Naive thymus-derived CD4-positive, alpha-beta T cell (primary cell): ENCODE data around the gene KIF26B. TPM values are rescaled to one million over a fixed set of nuclear protein-coding genes. Genes with fewer than 3 reads are reported as not detected.

ENCODE experiments used
- ATAC-seq: fragments of 150-1000 bp; cut with Tn5 transposase; 2 replicates; pipeline ENCODE4 v1.10.0; 2021; ENCODE audit warnings: mild to moderate bottlenecking, moderate library complexity
- CTCF ChIA-PET: fragments of 350-600 bp; sonication (Branson Sonifier 250); formaldehyde crosslinking; loops from one replicate; lab custom pipeline; 2021; ENCODE audit warnings: antibody characterized with exemption; lab: Charles Lee
- POLR2A ChIA-PET: fragments of 350-600 bp; sonication (Branson Sonifier 250); formaldehyde crosslinking; loops from one replicate; lab custom pipeline; 2021; ENCODE audit warnings: antibody characterized with exemption, inconsistent platforms; lab: Charles Lee
- DNase-seq, 9 donors: peaks; one replicate each; pipeline versions ENCODE4 v3.0.0 to v3.0.0-alpha.2; 2020 to 2022; ENCODE audit warnings: mixed read lengths in 1 of 9
- H3K27ac ChIP-seq: one replicate; pipeline ENCODE4 v1.7.0; 2013; ENCODE audit warnings: mild to moderate bottlenecking, low read depth, low read length, moderate library complexity
- H3K27me3 ChIP-seq, 2 donors: one replicate each; pipeline ENCODE4 v1.7.0; 2013; ENCODE audit warnings: low read length in 2 of 2, mild to moderate bottlenecking in 2 of 2, moderate library complexity in 2 of 2; ENCODE audit not compliant: control insufficient read depth in 2 of 2, insufficient read depth in 2 of 2
- H3K36me3 ChIP-seq, 3 experiments: 1 replicate in 2 of 3; 2 replicates in 1 of 3; pipeline ENCODE4 v1.7.0; 2013; ENCODE audit warnings: low read length in 3 of 3, mild to moderate bottlenecking in 3 of 3, moderate library complexity in 1 of 3; ENCODE audit not compliant: insufficient read depth in 3 of 3, control insufficient read depth in 2 of 3
- H3K4me1 ChIP-seq, 2 donors: one replicate each; pipeline ENCODE4 v1.7.0; 2013; ENCODE audit warnings: low read length in 2 of 2, mild to moderate bottlenecking in 2 of 2, moderate library complexity in 1 of 2; ENCODE audit not compliant: control insufficient read depth in 2 of 2, insufficient read depth in 2 of 2
- H3K4me3 ChIP-seq: 2 replicates; pipeline ENCODE4 v1.7.0; 2013; ENCODE audit warnings: mild to moderate bottlenecking, low read length
- H3K9me3 ChIP-seq, 3 experiments: 1 replicate in 2 of 3; 2 replicates in 1 of 3; pipeline ENCODE4 v1.7.0; 2013; ENCODE audit warnings: low read length in 3 of 3; ENCODE audit not compliant: control insufficient read depth in 2 of 3
- H3K27ac Mint-ChIP-seq, 9 donors: one replicate each; pipeline ENCODE4 v1.8.0; 2020 to 2022; ENCODE audit warnings: mixed read lengths in 9 of 9, mild to moderate bottlenecking in 8 of 9, moderate library complexity in 5 of 9, inconsistent platforms in 2 of 9
- H3K27me3 Mint-ChIP-seq, 5 donors: one replicate each; pipeline ENCODE4 v1.8.0; 2021 to 2022; ENCODE audit warnings: mixed read lengths in 5 of 5, mild to moderate bottlenecking in 1 of 5
- H3K36me3 Mint-ChIP-seq, 5 donors: one replicate each; pipeline ENCODE4 v1.8.0; 2020 to 2022; ENCODE audit warnings: mixed read lengths in 5 of 5, mild to moderate bottlenecking in 3 of 5, inconsistent platforms in 1 of 5
- H3K4me1 Mint-ChIP-seq, 7 donors: one replicate each; pipeline ENCODE4 v1.8.0; 2020 to 2022; ENCODE audit warnings: mixed read lengths in 7 of 7, mild to moderate bottlenecking in 3 of 7, inconsistent platforms in 1 of 7
- H3K4me3 Mint-ChIP-seq, 10 donors: one replicate each; pipeline ENCODE4 v1.8.0; 2020 to 2022; ENCODE audit warnings: mild to moderate bottlenecking in 10 of 10, mixed read lengths in 10 of 10, moderate library complexity in 6 of 10, inconsistent platforms in 2 of 10
- H3K9me3 Mint-ChIP-seq, 11 donors: one replicate each; pipeline ENCODE4 v1.8.0; 2020 to 2022; ENCODE audit warnings: mixed read lengths in 11 of 11, mild to moderate bottlenecking in 4 of 11, inconsistent platforms in 1 of 11, moderate library complexity in 1 of 11
- intact Hi-C, 2 donors: fragments of 100-400 bp; cut with micrococcal nuclease; formaldehyde crosslinking; loops; one replicate each; pipeline ENCODE4 v1.15.1; 2023
- polyA plus RNA-seq, 2 donors: library from polyadenylated mRNA; unstranded; fragments of 300-500 nt; fragmentation: Illumina TruSeq; gene quantifications; one replicate each; pipeline ENCODE4 v1.2.3, GENCODE V29; 2021
- total RNA-seq, 6 experiments: library from RNA in 5 of 6; stranded (reverse) in 5 of 6; gene quantifications; 1 replicate in 5 of 6; 2 replicates in 1 of 6; pipeline ENCODE4 v1.2.3 and lab custom pipeline; 2021 to 2026

Gene KIF26B
- total and polyA plus RNA-seq, 7 experiments from 2014 or later, result 0.06 to 0.24 (median 0.21) TPM; not detected in 4

- no peak for ATAC-seq
- DNase-seq, result no peak
- Mint-ChIP-seq H3K36me3 (no peaks in the 10 kb centered on the region), H3K4me3 (no peak overlapping the region), H3K9me3 (peaks cover 0 to 7% (median 0%) of the 10 kb centered on the region in 11 donors), H3K27me3 (peaks cover 0 to 9% (median 4%) of the 10 kb centered on the region in 5 donors), H3K27ac (no peak overlapping the region), H3K4me1 (peaks cover 0 to 1% (median 0%) of the 10 kb centered on the region in 7 donors)
- Histone ChIP-seq H3K27ac (no peak overlapping the region), H3K4me3 (no peak overlapping the region), H3K27me3 (no peaks in the 10 kb centered on the region), H3K9me3 (no peaks in the 10 kb centered on the region), H3K36me3 (no peaks in the 10 kb centered on the region), H3K4me1 (no peaks in the 10 kb centered on the region)
- CTCF ChIA-PET, result no interaction called here
- POLR2A ChIA-PET, result no interaction called here
- intact Hi-C loops, result no loop called here
Observed at GRCh38 chr1:245685111-245685810, 530.5 kb downstream of the KIF26B start.

DNA sequence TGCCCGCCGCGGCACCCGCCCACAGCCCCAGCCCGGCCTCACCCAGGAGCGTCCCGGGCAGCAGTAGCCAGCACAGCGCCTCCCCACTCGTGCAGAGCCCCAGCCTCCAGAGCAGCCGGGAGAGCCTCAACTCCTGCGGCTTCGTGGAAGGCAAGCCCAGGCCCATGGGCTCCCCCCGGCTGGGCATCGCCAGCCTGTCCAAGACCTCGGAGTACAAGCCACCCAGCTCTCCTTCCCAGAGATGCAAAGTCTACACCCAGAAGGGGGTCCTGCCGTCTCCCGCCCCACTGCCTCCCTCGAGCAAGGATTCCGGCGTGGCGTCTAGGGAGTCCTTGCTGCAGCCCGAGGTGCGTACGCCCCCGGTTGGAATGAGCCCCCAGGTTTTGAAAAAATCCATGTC is 531.2 kb downstream of the KIF26B start:
- Histone ChIP-seq H3K36me3 (no peaks in the 10 kb centered on the region), H3K4me1 (no peaks in the 10 kb centered on the region), H3K9me3 (no peaks in the 10 kb centered on the region), H3K27me3 (no peaks in the 10 kb centered on the region), H3K4me3 (no peak overlapping the region), H3K27ac (no peak overlapping the region)
- H3K9me3 Mint-ChIP-seq, result peaks cover 0 to 7% (median 0%) of the 10 kb centered on the region in 11 donors
- intact Hi-C loops, result no loop called here
- peaks cover 0 to 1% (median 0%) of the 10 kb centered on the region in 7 donors for H3K4me1 Mint-ChIP-seq
- CTCF ChIA-PET, result no interaction called here
- H3K36me3 Mint-ChIP-seq, result no peaks in the 10 kb centered on the region
- H3K27ac Mint-ChIP-seq, result no peak overlapping the region
- DNase-seq, result no peak
- no peak overlapping the region for H3K4me3 Mint-ChIP-seq
- POLR2A ChIA-PET, result no interaction called here
- no peak for ATAC-seq
- peaks cover 0 to 11% (median 4%) of the 10 kb centered on the region in 5 donors for H3K27me3 Mint-ChIP-seq

- CTCF ChIA-PET, result no interaction called here
- H3K27me3 ChIP-seq, result no peaks in the 10 kb centered on the region
- peaks cover 0 to 11% (median 4%) of the 10 kb centered on the region in 5 donors for H3K27me3 Mint-ChIP-seq
- H3K27ac ChIP-seq, result no peak overlapping the region
- peaks cover 0 to 7% (median 0%) of the 10 kb centered on the region in 11 donors for H3K9me3 Mint-ChIP-seq
- no peaks in the 10 kb centered on the region for H3K36me3 Mint-ChIP-seq
- ATAC-seq, result no peak
- no peaks in the 10 kb centered on the region for H3K4me1 ChIP-seq
- no peak for DNase-seq
- POLR2A ChIA-PET, result no interaction called here
- H3K4me3 Mint-ChIP-seq, result no peak overlapping the region
- no peaks in the 10 kb centered on the region for H3K36me3 ChIP-seq
- no peak overlapping the region for H3K27ac Mint-ChIP-seq
- peaks cover 0 to 1% (median 0%) of the 10 kb centered on the region in 7 donors for H3K4me1 Mint-ChIP-seq
- intact Hi-C loops, result no loop called here
- H3K4me3 ChIP-seq, result no peak overlapping the region
- no peaks in the 10 kb centered on the region for H3K9me3 ChIP-seq
Observed at GRCh38 chr1:245686446-245687030, 531.8 kb downstream of the KIF26B start.

DNA sequence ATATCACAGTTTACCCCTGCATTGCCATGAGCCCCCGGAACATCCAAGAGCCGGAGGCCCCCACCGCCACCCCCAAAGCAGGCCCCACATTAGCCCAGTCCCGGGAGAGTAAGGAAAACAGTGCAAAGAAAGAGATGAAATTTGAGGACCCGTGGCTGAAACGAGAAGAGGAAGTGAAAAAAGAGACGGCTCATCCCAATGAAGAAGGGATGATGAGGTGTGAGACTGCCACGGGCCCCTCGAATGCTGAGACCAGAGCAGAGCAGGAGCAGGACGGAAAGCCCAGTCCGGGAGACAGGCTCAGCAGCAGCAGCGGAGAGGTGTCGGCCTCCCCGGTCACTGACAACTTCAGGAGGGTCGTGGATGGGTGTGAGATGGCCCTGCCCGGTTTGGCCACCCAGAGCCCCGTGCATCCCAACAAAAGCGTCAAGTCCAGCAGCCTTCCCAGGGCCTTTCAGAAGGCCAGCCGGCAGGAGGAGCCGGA is 532.4 kb downstream of the KIF26B start:
- no peak overlapping the region for H3K4me3 Mint-ChIP-seq
- Histone ChIP-seq H3K4me3 (no peak overlapping the region), H3K9me3 (no peaks in the 10 kb centered on the region), H3K27ac (no peak overlapping the region), H3K36me3 (no peaks in the 10 kb centered on the region), H3K27me3 (no peaks in the 10 kb centered on the region), H3K4me1 (no peaks in the 10 kb centered on the region)
- no peak overlapping the region for H3K27ac Mint-ChIP-seq
- peaks cover 0 to 7% (median 0%) of the 10 kb centered on the region in 11 donors for H3K9me3 Mint-ChIP-seq
- no peaks in the 10 kb centered on the region for H3K36me3 Mint-ChIP-seq
- H3K4me1 Mint-ChIP-seq, result peaks cover 0 to 1% (median 0%) of the 10 kb centered on the region in 7 donors
- peaks cover 0 to 11% (median 4%) of the 10 kb centered on the region in 5 donors for H3K27me3 Mint-ChIP-seq
- no peak for DNase-seq
- ATAC-seq, result no peak
- POLR2A ChIA-PET, result no interaction called here
- intact Hi-C loops, result no loop called here
- CTCF ChIA-PET, result no interaction called here

- Histone ChIP-seq H3K27me3 (no peaks in the 10 kb centered on the region), H3K4me1 (no peaks in the 10 kb centered on the region), H3K27ac (no peak overlapping the region), H3K9me3 (no peaks in the 10 kb centered on the region), H3K36me3 (no peaks in the 10 kb centered on the region), H3K4me3 (no peak overlapping the region)
- ChIA-PET CTCF (no interaction called here), POLR2A (no interaction called here)
- Mint-ChIP-seq H3K36me3 (no peaks in the 10 kb centered on the region), H3K9me3 (peaks cover 0 to 7% (median 0%) of the 10 kb centered on the region in 11 donors), H3K4me1 (peaks cover 0 to 1% (median 0%) of the 10 kb centered on the region in 7 donors), H3K27ac (no peak overlapping the region), H3K4me3 (no peak overlapping the region), H3K27me3 (peaks cover 0 to 11% (median 4%) of the 10 kb centered on the region in 5 donors)
- ATAC-seq (no peak), DNase-seq (no peak)
- intact Hi-C loops, result no loop called here
Observed at GRCh38 chr1:245687636-245688535, 533.1 kb downstream of the KIF26B start.

GRCh38 chr1:245688536-245689453 is 534.0 kb downstream of the KIF26B start:
- no peaks in the 10 kb centered on the region for H3K4me1 ChIP-seq
- Mint-ChIP-seq H3K4me1 (peaks cover 0 to 1% (median 0%) of the 10 kb centered on the region in 7 donors), H3K27ac (no peak overlapping the region), H3K27me3 (peaks cover 0 to 11% (median 4%) of the 10 kb centered on the region in 5 donors), H3K4me3 (no peak overlapping the region), H3K9me3 (peaks cover 0 to 7% (median 0%) of the 10 kb centered on the region in 11 donors), H3K36me3 (no peaks in the 10 kb centered on the region)
- no peaks in the 10 kb centered on the region for H3K27me3 ChIP-seq
- ATAC-seq (no peak), DNase-seq (no peak)
- intact Hi-C loops, result no loop called here
- no peak overlapping the region for H3K4me3 ChIP-seq
- CTCF ChIA-PET, result no interaction called here
- H3K9me3 ChIP-seq, result no peaks in the 10 kb centered on the region
- POLR2A ChIA-PET, result no interaction called here
- H3K27ac ChIP-seq, result no peak overlapping the region
- H3K36me3 ChIP-seq, result no peaks in the 10 kb centered on the region
